Fibroblast of skin of right quadriceps (primary cell): ENCODE data around the gene ZNF653.

Experiments
- DNase-seq: peaks from one replicate; pipeline ENCODE4 v3.0.0-alpha.2; 2013

The ZNF653 gene

GRCh38 chr19:11505504-11506100 lies at the start of gene ZNF653:
Gene ZNF653, minus strand, starts transcription at chr19:11505839. Its CDS starts 53 bp downstream, at chr19:11505786.
- peak; percentile 95 for DNase-seq

GRCh38 chr19:11555246-11555645 lies 49.6 kb upstream of the ZNF653 start:
- DNase-seq = no peak

- no peak for DNase-seq
Observed at GRCh38 chr19:11554160-11554559, 48.5 kb upstream of the ZNF653 start.

GRCh38 chr19:11552666-11553372 lies 47.2 kb upstream of the ZNF653 start:
- DNase-seq = no peak

- DNase-seq = no peak
Observed at GRCh38 chr19:11551603-11552235, 46.1 kb upstream of the ZNF653 start.

DNA sequence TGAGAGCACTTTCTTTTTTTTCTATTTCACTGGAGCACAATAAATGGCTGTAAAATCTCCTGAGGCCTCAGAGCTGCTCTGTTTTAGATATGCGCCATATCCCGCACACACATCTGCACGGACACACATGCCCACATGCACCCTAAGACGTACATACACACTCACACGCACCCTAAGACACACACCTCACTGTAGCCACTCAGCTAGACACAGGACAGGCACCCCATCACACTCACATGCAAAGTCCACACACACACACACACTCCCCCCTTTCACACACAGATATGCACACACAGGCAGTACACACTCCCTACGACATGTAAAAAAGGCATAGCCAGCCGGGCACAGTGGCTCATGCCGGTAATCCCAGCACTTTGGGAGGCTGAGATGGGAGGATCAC lies 44.6 kb upstream of the ZNF653 start:
- DNase-seq = no peak

GRCh38 chr19:11549386-11549953 lies 43.8 kb upstream of the ZNF653 start:
- DNase-seq = no peak

DNA sequence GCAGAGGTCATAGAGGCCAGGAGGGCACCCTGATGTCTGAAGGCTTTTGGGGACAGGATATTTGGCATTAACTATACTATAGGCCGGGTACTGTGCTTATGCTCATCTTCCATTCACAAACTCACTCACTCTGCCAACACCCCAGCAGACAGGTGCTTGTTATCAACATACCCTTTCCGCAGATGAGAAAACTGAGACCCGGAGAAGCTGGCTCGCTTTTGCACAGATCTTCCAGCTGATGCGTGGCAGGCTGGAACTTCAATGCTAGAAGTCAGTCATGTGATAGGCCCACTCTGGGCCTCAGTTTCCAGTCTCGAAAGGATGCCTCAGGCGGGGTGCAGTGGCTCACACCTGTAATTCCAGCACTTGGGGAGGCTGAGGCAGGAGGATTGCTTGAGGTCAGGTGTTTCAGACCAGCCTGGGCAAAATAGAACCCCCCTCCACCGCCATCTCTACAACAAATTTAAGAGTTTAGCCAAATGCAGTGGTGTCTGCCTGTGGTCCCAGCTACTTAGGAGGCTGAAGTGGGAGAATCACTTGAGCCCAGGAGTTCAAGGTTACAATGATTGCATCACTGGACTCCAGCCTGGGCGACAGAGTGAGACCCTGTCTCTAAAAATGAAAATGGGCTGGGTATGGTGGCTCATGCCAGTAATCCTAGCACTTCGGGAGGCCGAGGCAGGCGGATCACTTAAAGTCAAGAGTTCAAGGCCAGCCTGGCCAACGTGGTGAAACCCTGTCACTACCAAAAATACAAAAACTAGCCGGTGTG lies 42.5 kb upstream of the ZNF653 start:
- DNase-seq = no peak

DNA sequence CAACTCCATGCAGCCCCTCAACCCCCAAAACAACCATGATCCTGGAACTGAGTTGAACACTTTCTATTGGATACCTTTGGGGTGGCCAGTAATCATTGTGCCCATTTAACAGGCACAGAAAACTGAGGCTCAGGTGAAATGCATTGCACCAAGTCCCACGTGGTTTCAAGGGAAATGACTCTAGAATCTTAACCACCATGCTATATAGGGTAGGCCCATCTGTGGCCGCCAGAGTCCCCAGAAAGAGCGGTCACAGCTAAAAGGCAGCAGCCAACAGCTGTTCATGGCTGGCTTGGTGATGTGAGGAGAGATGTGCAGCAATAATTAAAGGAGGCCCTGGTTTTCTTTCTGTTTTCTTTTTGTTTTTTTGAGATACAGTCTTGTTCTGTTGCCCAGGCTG lies 35.6 kb upstream of the ZNF653 start:
- DNase-seq = no peak

GRCh38 chr19:11540645-11541044 lies 35.0 kb upstream of the ZNF653 start:
- no peak for DNase-seq

- peak; percentile 78 for DNase-seq
Observed at GRCh38 chr19:11539495-11540365, 34.1 kb upstream of the ZNF653 start.

DNA sequence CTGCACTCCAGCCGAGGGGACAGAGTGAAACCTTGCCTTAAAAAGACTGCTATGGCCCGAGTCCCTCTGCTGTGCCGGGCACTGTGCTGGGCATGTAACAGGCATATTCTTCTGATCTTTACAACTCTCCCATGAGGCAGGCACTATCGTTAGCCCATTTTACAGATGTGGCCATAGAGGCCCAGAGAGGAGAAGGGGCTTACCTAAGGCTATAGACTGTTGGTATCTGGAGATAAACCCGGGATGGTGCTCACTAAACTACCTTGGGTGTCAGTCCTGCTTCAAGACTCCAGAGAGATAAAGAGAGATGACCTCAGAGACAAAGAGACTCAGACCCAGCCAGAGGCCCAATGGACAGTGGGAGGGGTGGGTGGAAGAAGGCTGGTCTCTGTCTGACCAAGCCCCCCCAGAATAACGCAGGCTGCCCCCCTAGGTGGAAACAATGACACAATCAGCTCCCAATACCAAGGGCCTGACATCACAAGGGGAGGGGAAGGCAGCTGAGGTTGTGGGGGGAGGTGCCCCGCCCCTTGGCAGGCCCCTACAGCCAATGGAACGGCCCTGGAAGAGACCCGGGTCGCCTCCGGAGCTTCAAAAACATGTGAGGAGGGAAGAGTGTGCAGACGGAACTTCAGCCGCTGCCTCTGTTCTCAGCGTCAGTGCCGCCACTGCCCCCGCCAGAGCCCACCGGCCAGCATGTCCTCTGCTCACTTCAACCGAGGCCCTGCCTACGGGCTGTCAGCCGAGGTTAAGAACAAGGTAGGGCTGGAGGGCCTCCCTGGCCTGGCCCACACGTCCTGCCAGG lies 32.8 kb upstream of the ZNF653 start, which contains the start of gene CNN1:
Gene CNN1 (plus strand): TSS at position 620 of the 805 bp plus-strand sequence. CDS start 77 bp downstream, at position 697.
- DNase-seq = peak; percentile 94

- DNase-seq = peak; percentile 91
Observed at GRCh38 chr19:11535792-11536595, 30.4 kb upstream of the ZNF653 start.

- DNase-seq = no peak
Observed at GRCh38 chr19:11534948-11535347, 29.3 kb upstream of the ZNF653 start.

DNA sequence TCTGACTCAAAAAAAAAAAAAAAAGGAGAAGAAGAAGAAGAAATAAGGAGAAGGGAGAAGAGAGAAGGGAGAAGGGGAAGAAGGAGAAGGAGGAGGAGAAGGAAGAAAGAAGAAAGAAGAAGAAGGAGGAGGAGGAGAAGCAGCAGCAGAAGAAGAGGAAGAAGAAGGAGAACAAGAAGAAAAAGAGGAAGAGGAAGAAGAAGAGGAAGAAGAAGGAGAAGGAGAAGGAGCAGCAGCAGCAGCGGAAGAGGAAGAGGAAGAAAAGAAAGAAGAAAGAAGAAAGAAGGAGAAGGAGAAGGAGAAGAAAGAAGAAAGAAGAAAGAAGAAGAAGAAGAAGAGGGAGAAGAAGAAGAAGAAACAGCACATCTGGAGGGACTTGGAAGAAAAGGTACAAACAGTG lies 28.9 kb upstream of the ZNF653 start:
- DNase-seq = no peak

- DNase-seq = peak; percentile 77
Observed at GRCh38 chr19:11530432-11530831, 24.8 kb upstream of the ZNF653 start.

GRCh38 chr19:11528551-11529341 lies 23.1 kb upstream of the ZNF653 start, which contains the start of gene ECSIT:
Gene ECSIT, minus strand, starts transcription at chr19:11529134. Its CDS starts 9,964 bp downstream, at chr19:11519170.
- peak; percentile 99 for DNase-seq

- no peak for DNase-seq
Observed at GRCh38 chr19:11519138-11519537, 13.5 kb upstream of the ZNF653 start.

DNA sequence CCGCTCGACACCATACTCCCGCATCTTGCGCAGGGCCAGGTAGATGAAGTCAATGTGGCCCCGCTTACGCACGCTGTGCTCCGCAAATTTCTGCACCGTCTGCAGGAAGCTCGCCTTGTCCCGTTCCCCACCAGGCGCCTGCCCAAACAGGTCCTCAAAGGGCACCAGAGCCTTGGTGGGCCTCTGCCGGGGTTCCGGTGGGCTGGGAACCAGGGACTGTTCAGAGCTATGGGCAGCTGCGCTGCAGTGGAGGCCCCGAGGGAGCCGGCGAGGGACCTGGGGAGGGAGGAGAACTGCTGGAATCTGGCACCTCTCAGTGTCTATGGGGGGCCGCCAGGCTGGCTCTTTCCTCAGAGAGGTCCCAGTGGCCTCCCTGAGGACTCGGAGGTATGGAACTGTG lies 8.3 kb upstream of the ZNF653 start:
- no peak for DNase-seq
